ENCODE data around the gene ENTPD1.
"Not testable (repeated sequence)": the region's sequence is repeated elsewhere in the genome, so short reads cannot be mapped to it uniquely, and the experiment has no call there.

Gene ENTPD1

GRCh38 chr10:95860166-95860940 is 104.4 kb downstream of the ENTPD1 start:
- H3K36me3 ChIP-seq (ENCODE audit: control insufficient read depth in 1 of 2, insufficient read depth in 2 of 2, low read length in 2 of 2), result peaks cover 0 to 12% of the 10 kb centered on the region in 2 donors
- no peaks in the 10 kb centered on the region for H3K27me3 ChIP-seq (ENCODE audit: low read depth, low read length)
- H3K27ac ChIP-seq (ENCODE audit: low read length), result no peak overlapping the region
- H3K4me3 ChIP-seq (ENCODE audit: low read depth in 1 of 2, low read length in 2 of 2), result no peak overlapping the region
- H3K4me1 ChIP-seq (ENCODE audit: control insufficient read depth in 1 of 2, insufficient read depth in 2 of 2, low read length in 2 of 2), result no peaks in the 10 kb centered on the region
- H3K9me3 ChIP-seq (ENCODE audit: control insufficient read depth in 1 of 2, low read length in 2 of 2), result no peaks in the 10 kb centered on the region

- H3K9me3 ChIP-seq (ENCODE audit: control insufficient read depth in 1 of 2, low read length in 2 of 2), result no peaks in the 10 kb centered on the region
- H3K36me3 ChIP-seq (ENCODE audit: control insufficient read depth in 1 of 2, insufficient read depth in 2 of 2, low read length in 2 of 2), result peaks cover 3 to 19% of the 10 kb centered on the region in 2 donors
- no peak overlapping the region for H3K27ac ChIP-seq (ENCODE audit: low read length)
Measured at GRCh38 chr10:95861386-95861785, 105.4 kb downstream of the ENTPD1 start.

GRCh38 chr10:95864906-95865813 is 109.2 kb downstream of the ENTPD1 start:
- Histone ChIP-seq H3K36me3 (ENCODE audit: control insufficient read depth in 1 of 2, insufficient read depth in 2 of 2, low read length in 2 of 2) (peaks cover 20 to 28% of the 10 kb centered on the region in 2 donors), H3K4me3 (ENCODE audit: low read depth in 1 of 2, low read length in 2 of 2) (no peak overlapping the region), H3K27ac (ENCODE audit: low read length) (no peak overlapping the region), H3K4me1 (ENCODE audit: control insufficient read depth in 1 of 2, insufficient read depth in 2 of 2, low read length in 2 of 2) (no peaks in the 10 kb centered on the region), H3K9me3 (ENCODE audit: control insufficient read depth in 1 of 2, low read length in 2 of 2) (no peaks in the 10 kb centered on the region), H3K27me3 (ENCODE audit: low read depth, low read length) (no peaks in the 10 kb centered on the region)

More at GRCh38 chr10:95861386-95861785, 105.4 kb downstream of the ENTPD1 start:
- Histone ChIP-seq H3K4me3 (ENCODE audit: low read depth in 1 of 2, low read length in 2 of 2) (no peak overlapping the region), H3K4me1 (ENCODE audit: control insufficient read depth in 1 of 2, insufficient read depth in 2 of 2, low read length in 2 of 2) (no peaks in the 10 kb centered on the region), H3K27me3 (ENCODE audit: low read depth, low read length) (no peaks in the 10 kb centered on the region)

GRCh38 chr10:95865814-95866466 is 110.0 kb downstream of the ENTPD1 start:
- no peaks in the 10 kb centered on the region for H3K4me1 ChIP-seq (ENCODE audit: control insufficient read depth in 1 of 2, insufficient read depth in 2 of 2, low read length in 2 of 2)
- H3K36me3 ChIP-seq (ENCODE audit: control insufficient read depth in 1 of 2, insufficient read depth in 2 of 2, low read length in 2 of 2), result peaks cover 20 to 34% of the 10 kb centered on the region in 2 donors
- no peaks in the 10 kb centered on the region for H3K9me3 ChIP-seq (ENCODE audit: control insufficient read depth in 1 of 2, low read length in 2 of 2)
- H3K4me3 ChIP-seq (ENCODE audit: low read depth in 1 of 2, low read length in 2 of 2), result no peak overlapping the region
- no peaks in the 10 kb centered on the region for H3K27me3 ChIP-seq (ENCODE audit: low read depth, low read length)
- no peak overlapping the region for H3K27ac ChIP-seq (ENCODE audit: low read length)

- Histone ChIP-seq H3K4me3 (ENCODE audit: low read depth in 1 of 2, low read length in 2 of 2) (no peak overlapping the region), H3K27ac (ENCODE audit: low read length) (no peak overlapping the region), H3K27me3 (ENCODE audit: low read depth, low read length) (no peaks in the 10 kb centered on the region)
Measured at GRCh38 chr10:95866467-95866842, 110.5 kb downstream of the ENTPD1 start.

GRCh38 chr10:95867866-95868265 is 111.9 kb downstream of the ENTPD1 start:
- no peaks in the 10 kb centered on the region for H3K4me1 ChIP-seq (ENCODE audit: control insufficient read depth in 1 of 2, insufficient read depth in 2 of 2, low read length in 2 of 2)
- H3K27ac ChIP-seq (ENCODE audit: low read length), result no peak overlapping the region
- H3K27me3 ChIP-seq (ENCODE audit: low read depth, low read length), result no peaks in the 10 kb centered on the region
- no peaks in the 10 kb centered on the region for H3K9me3 ChIP-seq (ENCODE audit: control insufficient read depth in 1 of 2, low read length in 2 of 2)
- H3K4me3 ChIP-seq (ENCODE audit: low read depth in 1 of 2, low read length in 2 of 2), result no peak overlapping the region
- H3K36me3 ChIP-seq (ENCODE audit: control insufficient read depth in 1 of 2, insufficient read depth in 2 of 2, low read length in 2 of 2), result peaks cover 20 to 44% of the 10 kb centered on the region in 2 donors

More at GRCh38 chr10:95866467-95866842, 110.5 kb downstream of the ENTPD1 start:
- Histone ChIP-seq H3K36me3 (ENCODE audit: control insufficient read depth in 1 of 2, insufficient read depth in 2 of 2, low read length in 2 of 2) (peaks cover 20 to 38% of the 10 kb centered on the region in 2 donors), H3K4me1 (ENCODE audit: control insufficient read depth in 1 of 2, insufficient read depth in 2 of 2, low read length in 2 of 2) (no peaks in the 10 kb centered on the region), H3K9me3 (ENCODE audit: control insufficient read depth in 1 of 2, low read length in 2 of 2) (no peaks in the 10 kb centered on the region)

- Histone ChIP-seq H3K9me3 (ENCODE audit: control insufficient read depth in 1 of 2, low read length in 2 of 2) (no peaks in the 10 kb centered on the region), H3K27ac (ENCODE audit: low read length) (no peak overlapping the region), H3K4me3 (ENCODE audit: low read depth in 1 of 2, low read length in 2 of 2) (no peak overlapping the region), H3K4me1 (ENCODE audit: control insufficient read depth in 1 of 2, insufficient read depth in 2 of 2, low read length in 2 of 2) (no peaks in the 10 kb centered on the region), H3K27me3 (ENCODE audit: low read depth, low read length) (no peaks in the 10 kb centered on the region), H3K36me3 (ENCODE audit: control insufficient read depth in 1 of 2, insufficient read depth in 2 of 2, low read length in 2 of 2) (peaks cover 21 to 53% of the 10 kb centered on the region in 2 donors)
Measured at GRCh38 chr10:95872158-95872711, 116.3 kb downstream of the ENTPD1 start.

- Histone ChIP-seq H3K36me3 (ENCODE audit: control insufficient read depth in 1 of 2, insufficient read depth in 2 of 2, low read length in 2 of 2) (peaks cover 14 to 51% of the 10 kb centered on the region in 2 donors), H3K4me1 (ENCODE audit: control insufficient read depth in 1 of 2, insufficient read depth in 2 of 2, low read length in 2 of 2) (no peaks in the 10 kb centered on the region), H3K9me3 (ENCODE audit: control insufficient read depth in 1 of 2, low read length in 2 of 2) (no peaks in the 10 kb centered on the region), H3K4me3 (ENCODE audit: low read depth in 1 of 2, low read length in 2 of 2) (no peak overlapping the region), H3K27ac (ENCODE audit: low read length) (no peak overlapping the region), H3K27me3 (ENCODE audit: low read depth, low read length) (no peaks in the 10 kb centered on the region)
Measured at GRCh38 chr10:95873139-95873538, 117.2 kb downstream of the ENTPD1 start.

GRCh38 chr10:95873651-95874050 is 117.7 kb downstream of the ENTPD1 start:
- Histone ChIP-seq H3K4me3 (ENCODE audit: low read depth in 1 of 2, low read length in 2 of 2) (no peak overlapping the region), H3K27me3 (ENCODE audit: low read depth, low read length) (no peaks in the 10 kb centered on the region), H3K9me3 (ENCODE audit: control insufficient read depth in 1 of 2, low read length in 2 of 2) (no peaks in the 10 kb centered on the region), H3K4me1 (ENCODE audit: control insufficient read depth in 1 of 2, insufficient read depth in 2 of 2, low read length in 2 of 2) (no peaks in the 10 kb centered on the region), H3K27ac (ENCODE audit: low read length) (no peak overlapping the region), H3K36me3 (ENCODE audit: control insufficient read depth in 1 of 2, insufficient read depth in 2 of 2, low read length in 2 of 2) (peaks cover 13 to 48% of the 10 kb centered on the region in 2 donors)

GRCh38 chr10:95874783-95875182 is 118.8 kb downstream of the ENTPD1 start:
- H3K36me3 ChIP-seq (ENCODE audit: control insufficient read depth in 1 of 2, insufficient read depth in 2 of 2, low read length in 2 of 2), result peaks cover 10 to 48% of the 10 kb centered on the region in 2 donors
- H3K4me1 ChIP-seq (ENCODE audit: control insufficient read depth in 1 of 2, insufficient read depth in 2 of 2, low read length in 2 of 2); H3K4me3 ChIP-seq (ENCODE audit: low read depth in 1 of 2, low read length in 2 of 2); H3K9me3 ChIP-seq (ENCODE audit: control insufficient read depth in 1 of 2, low read length in 2 of 2); H3K27ac ChIP-seq (ENCODE audit: low read length); H3K27me3 ChIP-seq (ENCODE audit: low read depth, low read length): not testable (repeated sequence)

- Histone ChIP-seq H3K36me3 (ENCODE audit: control insufficient read depth in 1 of 2, insufficient read depth in 2 of 2, low read length in 2 of 2) (peaks cover 10 to 36% of the 10 kb centered on the region in 2 donors), H3K9me3 (ENCODE audit: control insufficient read depth in 1 of 2, low read length in 2 of 2) (no peaks in the 10 kb centered on the region), H3K27ac (ENCODE audit: low read length) (no peak overlapping the region), H3K27me3 (ENCODE audit: low read depth, low read length) (no peaks in the 10 kb centered on the region), H3K4me1 (ENCODE audit: control insufficient read depth in 1 of 2, insufficient read depth in 2 of 2, low read length in 2 of 2) (no peaks in the 10 kb centered on the region), H3K4me3 (ENCODE audit: low read depth in 1 of 2, low read length in 2 of 2) (no peak overlapping the region)
Measured at GRCh38 chr10:95876756-95877155, 120.8 kb downstream of the ENTPD1 start.

Measured in muscle layer of duodenum (tissue), 2 donors.